HepG2 (cell line): ENCODE data around the gene SIGLEC1. TPM values are rescaled to one million over a fixed set of nuclear protein-coding genes. Genes with fewer than 3 reads are reported as not detected.

Experiments used
- ATAC-seq: fragments of 200-7000 bp; cut with Tn5 transposase; 3 replicates; pipeline ENCODE4 v1.9.1; 2020; ENCODE audit warnings: mild to moderate bottlenecking, moderate library complexity
- BruUV-seq: library from RNA; stranded (reverse); fragments of 400-500 nt; replicated peaks from 2 replicates; lab custom pipeline; 2021; lab: Mats Ljungman, UMichigan
- CTCF ChIA-PET: fragments of 300-600 bp; formaldehyde crosslinking; extraction: SDS; loops from one replicate; lab custom pipeline; 2021; ENCODE audit warnings: low total read pairs, inconsistent platforms, low intra/inter-chr PET ratio; lab: Yijun Ruan, JAX
- POLR2A ChIA-PET: fragments of 350-600 bp; sonication (Branson Sonifier 250); formaldehyde crosslinking; loops from one replicate; lab custom pipeline; 2020; ENCODE audit warnings: antibody characterized with exemption, inconsistent platforms; lab: Yijun Ruan, JAX
- DNase-seq: peaks from one replicate; pipeline ENCODE4 v3.0.0-alpha.2; 2015; ENCODE audit warnings: low spot score
- FAIRE-seq: peaks from 3 replicates; lab custom pipeline; 2011; peaks lifted over from hg19 to GRCh38; lab: Jason Lieb, UNC
- H2AFZ ChIP-seq: one replicate; pipeline ENCODE4 v1.6.1; 2011; ENCODE audit warnings: low read length, inconsistent platforms
- H3K27ac ChIP-seq: fragments of 300-600 bp; 3 replicates; pipeline ENCODE4 v1.8.0; 2011; ENCODE audit warnings: mixed run types, mild to moderate bottlenecking, mixed read lengths, low read length, inconsistent platforms; ENCODE audit not compliant: insufficient read depth; ENCODE audit errors: extremely low read length
- H3K27me3 ChIP-seq, 2 experiments: fragments of 200-600 bp in 1 of 2; 2 replicates in 1 of 2; 3 replicates in 1 of 2; pipeline versions ENCODE4 v1.6.0 to v1.8.0; 2011; ENCODE audit warnings: low read length in 2 of 2, mild to moderate bottlenecking in 2 of 2, moderate library complexity in 2 of 2, inconsistent platforms in 1 of 2; ENCODE audit not compliant: insufficient read depth in 2 of 2, control insufficient read depth in 1 of 2
- H3K36me3 ChIP-seq, 2 experiments: fragments of 200-600 bp in 1 of 2; replicated peaks in 1 of 2; 2 replicates in 1 of 2; 3 replicates in 1 of 2; pipeline versions ENCODE4 v1.5.1 to v1.8.0; 2011; ENCODE audit warnings: low read length in 2 of 2, inconsistent platforms in 1 of 2; ENCODE audit not compliant: insufficient read depth in 2 of 2, control insufficient read depth in 1 of 2
- H3K4me1 ChIP-seq: 2 replicates; pipeline ENCODE4 v1.5.1; 2012; ENCODE audit warnings: low read length, inconsistent platforms; ENCODE audit not compliant: insufficient read depth
- H3K4me2 ChIP-seq: 2 replicates; pipeline ENCODE4 v1.6.0; 2011; ENCODE audit warnings: low read depth, low read length, inconsistent platforms
- H3K4me3 ChIP-seq, 3 experiments: fragments of 200-600 bp in 1 of 3; sonication (generic), shearing (Covaris generic) in 1 of 3; replicated peaks in 1 of 3; 2 replicates each; pipeline ENCODE4 v1.5.1; 2011 to 2016; ENCODE audit warnings: low read length in 3 of 3, inconsistent platforms in 2 of 3, low read depth in 2 of 3, mild to moderate bottlenecking in 2 of 3, control low read depth in 1 of 3, mixed read lengths in 1 of 3; ENCODE audit not compliant: insufficient read depth in 1 of 3
- H3K79me2 ChIP-seq: one replicate; pipeline ENCODE4 v1.6.1; 2011; ENCODE audit warnings: low read length, inconsistent platforms; ENCODE audit not compliant: insufficient read depth
- H3K9ac ChIP-seq: 2 replicates; pipeline ENCODE4 v1.6.0; 2011; ENCODE audit warnings: mild to moderate bottlenecking, low read depth, low read length, inconsistent platforms; ENCODE audit not compliant: insufficient read depth
- H3K9me3 ChIP-seq: 2 replicates; pipeline ENCODE4 v1.5.1; 2012; ENCODE audit warnings: mild to moderate bottlenecking, low read length
- H4K20me1 ChIP-seq: 2 replicates; pipeline ENCODE4 v1.6.0; 2011; ENCODE audit warnings: inconsistent platforms, mild to moderate bottlenecking, low read length, moderate library complexity; ENCODE audit not compliant: insufficient read depth
- CAMTA2 ChIP-seq: sonication (generic); formaldehyde crosslinking; IDR thresholded peaks from 2 replicates; pipeline ENCODE4 v1.4.0; 2020; ENCODE audit warnings: mild to moderate bottlenecking, missing genetic modification reagents, borderline replicate concordance
- DMAP1 ChIP-seq: IDR thresholded peaks from 2 replicates; pipeline ENCODE4 v1.6.1; 2016
- EHMT2 ChIP-seq: fragments of 200-600 bp; sonication (generic); IDR thresholded peaks from 2 replicates; pipeline ENCODE4 v1.7.0; 2017; ENCODE audit warnings: antibody characterized with exemption, low read depth, low read length, borderline replicate concordance
- MBNL3 ChIP-seq: fragments of 250-450 bp; sonication (Bioruptor Pico); conservative IDR thresholded peaks from 2 replicates; pipeline ENCODE4 v1.8.0; 2022; ENCODE audit warnings: mild to moderate bottlenecking, inconsistent platforms
- MEIS1 ChIP-seq: sonication (generic); formaldehyde crosslinking; IDR thresholded peaks from 2 replicates; pipeline ENCODE4 v1.9.0; 2021; ENCODE audit warnings: mild to moderate bottlenecking, missing genetic modification reagents, moderate library complexity, borderline replicate concordance
- PHF8 ChIP-seq: sonication (generic); formaldehyde crosslinking; IDR thresholded peaks from 2 replicates; pipeline ENCODE4 v1.5.0; 2020; ENCODE audit warnings: missing genetic modification reagents
- RFX5 ChIP-seq: IDR thresholded peaks from 2 replicates; pipeline ENCODE4 v1.6.1; 2011; ENCODE audit warnings: low read depth, low read length, improper control_type of control experiment
- ZNF17 ChIP-seq: sonication (generic); formaldehyde crosslinking; IDR thresholded peaks from 2 replicates; pipeline ENCODE4 v1.5.0; 2020; ENCODE audit warnings: mild to moderate bottlenecking, missing genetic modification reagents
- ZNF18 ChIP-seq: sonication (generic); formaldehyde crosslinking; IDR thresholded peaks from 2 replicates; pipeline ENCODE4 v1.8.0; 2022; ENCODE audit warnings: mild to moderate bottlenecking, missing genetic modification reagents; ENCODE audit not compliant: insufficient replicate concordance
- ZNF329 ChIP-seq: sonication (generic); formaldehyde crosslinking; IDR thresholded peaks from 2 replicates; pipeline ENCODE4 v1.9.0; 2021; ENCODE audit warnings: low read depth, mild to moderate bottlenecking, missing genetic modification reagents
- WGBS: methylation state at CpG from one replicate; pipeline ENCODE4 v1.1.6; 2017; ENCODE audit warnings: low lambda C conversion rate; 5-methylcytosine and 5-hydroxymethylcytosine counted together
- in situ Hi-C: cut with HindIII; loops from 2 replicates; pipeline ENCODE4 v1.10.0; 2017; ENCODE audit warnings: low pct_unique_long_range_greater_than_20kb; ENCODE audit not compliant: extremely low pct_ligation_motif_present
- intact Hi-C: fragments of 100-400 bp; cut with micrococcal nuclease; formaldehyde crosslinking; loops from one replicate; pipeline ENCODE4 v1.10.0; 2022; ENCODE audit not compliant: unreplicated experiment
- polyA plus RNA-seq, 8 experiments: library from polyadenylated mRNA; depleted of rRNA in 3 of 8; stranded (reverse) in 7 of 8; unstranded in 1 of 8; fragments of >200 nt; fragmentation: Illumina TruSeq in 4 of 8; extraction: Trizol in 4 of 8; gene quantifications; 2 replicates each; pipeline versions ENCODE4 v1.2.1 to v1.2.3, GENCODE V29; 2011 to 2016; ENCODE audit warnings: low read depth in 4 of 8, missing spikeins in 1 of 8, mixed read lengths in 1 of 8; ENCODE audit not compliant: insufficient read depth in 1 of 8
- total RNA-seq, 5 experiments: library from RNA; depleted of rRNA; stranded (reverse); fragments of >200 nt; fragmentation: Illumina TruSeq; extraction: Trizol; gene quantifications; 2 replicates each; pipeline ENCODE4 v1.2.3, GENCODE V29; 2016; ENCODE audit warnings: low read depth in 1 of 5

SIGLEC1 gene
- total and polyA plus RNA-seq, 2 of the 13 experiments (the other 11 are each of a cell fraction or from before 2014, with no cell fraction given): 0.01 TPM; not detected in 1

- BruUV-seq: no TSS peak
- 98% methylated on average over 10 of the region's 11 CpGs for WGBS
- H3K36me3 ChIP-seq: peaks cover 35 to 43% of the 10 kb centered on the region in 2 experiments; a peak in 4 of 5 replicates
These were observed 46.2 kb upstream of the SIGLEC1 start for GRCh38 chr20:3758566-3758965.

DNA sequence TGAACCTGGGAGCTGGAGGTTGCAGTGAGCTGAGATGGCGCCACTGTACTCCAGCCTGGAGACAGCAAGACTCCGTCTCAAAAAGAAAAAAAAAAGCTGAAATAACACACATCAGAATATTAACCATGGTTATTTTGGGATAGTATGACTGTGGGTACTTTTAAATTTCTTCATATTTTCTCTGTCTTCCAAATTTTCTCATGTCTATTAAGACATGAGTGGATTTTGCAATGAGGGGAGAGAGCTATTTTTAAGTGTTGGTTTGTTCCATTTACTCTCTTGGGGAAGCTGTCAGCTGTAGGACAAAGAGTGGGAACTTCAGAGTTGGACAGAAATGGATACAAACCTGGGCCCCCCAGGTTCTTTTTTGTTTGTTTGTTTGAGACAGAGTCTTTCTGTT, 44.9 kb upstream of the SIGLEC1 start:
- Histone ChIP-seq H2AFZ (no peak overlapping the region), H3K36me3 (peaks cover 36 to 43% of the 10 kb centered on the region in 2 experiments; a peak in 4 of 5 replicates), H4K20me1 (no peaks in the 10 kb centered on the region), H3K4me3 (no peak overlapping the region), H3K27me3 (no peaks in the 10 kb centered on the region), H3K9me3 (no peaks in the 10 kb centered on the region), H3K9ac (no peak overlapping the region), H3K4me1 (no peaks in the 10 kb centered on the region), H3K4me2 (no peak overlapping the region), H3K79me2 (peaks cover 2% of the 10 kb centered on the region), H3K27ac (no peak overlapping the region)
- ATAC-seq (no peak), DNase-seq (no peak), FAIRE-seq (no peak)
- no TSS peak for BruUV-seq
- in situ Hi-C loops (no loop called here), intact Hi-C loops (no loop called here)
- WGBS: 95% methylated on average over 2 of the region's 2 CpGs
- TF ChIP-seq CAMTA2 (CRISPR knock-in tag): no peak
- TF ChIP-seq RFX5: no peak
- TF ChIP-seq MBNL3 (CRISPR knock-in tag): no peak
- TF ChIP-seq ZNF17 (CRISPR knock-in tag): no peak
- no peak for TF ChIP-seq PHF8
- TF ChIP-seq EHMT2: no peak
- TF ChIP-seq ZNF18: no peak
- no peak for TF ChIP-seq MEIS1
- no peak for TF ChIP-seq DMAP1
- ChIA-PET CTCF (no interaction called here), POLR2A (interaction anchor here (1.6 kb wide), 1 partner anchor 10 kb away, joined by 10 read pairs; the partner anchor contains the start of gene ADISSP)

More at GRCh38 chr20:3758566-3758965, 46.2 kb upstream of the SIGLEC1 start:
- no peak for TF ChIP-seq ZNF329 (CRISPR knock-in tag)
- Histone ChIP-seq H4K20me1 (no peaks in the 10 kb centered on the region), H3K4me3 (no peak overlapping the region), H3K27ac (no peak overlapping the region), H3K79me2 (peaks cover 2% of the 10 kb centered on the region), H2AFZ (no peak overlapping the region), H3K27me3 (no peaks in the 10 kb centered on the region), H3K9ac (no peak overlapping the region), H3K4me2 (no peak overlapping the region), H3K4me1 (peaks cover 3% of the 10 kb centered on the region), H3K9me3 (no peaks in the 10 kb centered on the region)
- FAIRE-seq (no peak), DNase-seq (no peak), ATAC-seq (no peak)
- CTCF ChIA-PET: no interaction called here
- POLR2A ChIA-PET: interaction anchor here (2.0 kb wide), 1 partner anchor 13 kb away, joined by 6 read pairs; no protein-coding TSS in a partner anchor
- intact Hi-C loops: no loop called here
- in situ Hi-C loops: no loop called here
